ENCODE results near the gene PARD3. TPM values are rescaled to one million over a fixed set of nuclear protein-coding genes. Genes with fewer than 3 reads are reported as not detected.

The PARD3 gene
- total RNA-seq, 3 donors from 2014 or later (not counting 1 experiment from before 2014, with no cell fraction given) = 0.14 to 0.49 (median 0.38) TPM

DNA sequence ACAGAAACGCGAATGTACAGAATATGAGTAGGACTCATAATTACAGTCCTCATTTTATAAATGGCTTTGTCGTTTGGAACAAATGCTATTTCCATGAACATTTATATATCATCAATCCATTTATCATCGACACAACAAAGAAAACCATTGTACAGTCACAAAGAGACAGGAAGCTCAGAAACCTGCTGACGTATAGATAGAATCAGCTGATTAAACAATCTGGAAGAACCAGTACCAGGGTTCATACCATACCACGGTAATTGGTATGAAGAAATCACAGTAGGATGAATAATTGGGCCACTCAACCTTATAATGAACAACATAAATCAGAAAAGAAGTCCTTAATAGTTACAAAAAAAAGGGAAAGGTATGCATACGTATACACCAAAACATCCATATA, 295.0 kb downstream of the PARD3 start:
- H3K4me1 ChIP-seq (ENCODE audit: control insufficient read depth, insufficient read depth, low read length) = no peaks in the 10 kb centered on the region
- 92% methylated on average over 5 of the region's 7 CpGs for WGBS (ENCODE audit: insufficient coverage)
- H3K27ac ChIP-seq (ENCODE audit: low read length) = no peak overlapping the region
- intact Hi-C loops (cut with micrococcal nuclease) = no loop called here
- H3K36me3 ChIP-seq (ENCODE audit: control insufficient read depth, insufficient read depth, low read length) = no peaks in the 10 kb centered on the region
- TF ChIP-seq CTCF (IDR thresholded peaks at IDR 0.05) = no peak
- Mint-ChIP-seq H3K36me3 (no peaks in the 10 kb centered on the region), H3K9me3 (no peaks in the 10 kb centered on the region), H3K4me3 (no peak overlapping the region), H3K27ac (no peak overlapping the region), H3K4me1 (peaks cover 0 to 7% of the 10 kb centered on the region in 2 donors), H3K27me3 (ENCODE audit: low read depth in 2 of 2) (peaks cover 11 to 20% of the 10 kb centered on the region in 2 donors)
- no peaks in the 10 kb centered on the region for H3K27me3 ChIP-seq (ENCODE audit: control insufficient read depth, insufficient read depth, low read length)
- H3K4me3 ChIP-seq (ENCODE audit: low read length) = no peak overlapping the region
- DNase-seq (no peak), ATAC-seq (no peak)
- no peaks in the 10 kb centered on the region for H3K9me3 ChIP-seq (ENCODE audit: control insufficient read depth, insufficient read depth, low read length)

- Mint-ChIP-seq H3K27me3 (ENCODE audit: low read depth in 2 of 2) (peaks cover 9 to 38% of the 10 kb centered on the region in 2 donors), H3K4me3 (no peak overlapping the region), H3K9me3 (no peaks in the 10 kb centered on the region), H3K4me1 (no peaks in the 10 kb centered on the region), H3K27ac (no peak overlapping the region), H3K36me3 (no peaks in the 10 kb centered on the region)
- no peaks in the 10 kb centered on the region for H3K36me3 ChIP-seq (ENCODE audit: control insufficient read depth, insufficient read depth, low read length)
- no peak for TF ChIP-seq CTCF (IDR thresholded peaks at IDR 0.05)
- DNase-seq = no peak
- no peaks in the 10 kb centered on the region for H3K4me1 ChIP-seq (ENCODE audit: control insufficient read depth, insufficient read depth, low read length)
- H3K27ac ChIP-seq (ENCODE audit: low read length) = no peak overlapping the region
- no peaks in the 10 kb centered on the region for H3K27me3 ChIP-seq (ENCODE audit: control insufficient read depth, insufficient read depth, low read length)
- H3K9me3 ChIP-seq (ENCODE audit: control insufficient read depth, insufficient read depth, low read length) = no peaks in the 10 kb centered on the region
- intact Hi-C loops (cut with micrococcal nuclease) = no loop called here
- 96% methylated on average over 4 of the region's 4 CpGs for WGBS (ENCODE audit: insufficient coverage)
- no peak overlapping the region for H3K4me3 ChIP-seq (ENCODE audit: low read length)
- no peak for ATAC-seq
Measured at GRCh38 chr10:34514290-34514689, 300.8 kb downstream of the PARD3 start.

DNA sequence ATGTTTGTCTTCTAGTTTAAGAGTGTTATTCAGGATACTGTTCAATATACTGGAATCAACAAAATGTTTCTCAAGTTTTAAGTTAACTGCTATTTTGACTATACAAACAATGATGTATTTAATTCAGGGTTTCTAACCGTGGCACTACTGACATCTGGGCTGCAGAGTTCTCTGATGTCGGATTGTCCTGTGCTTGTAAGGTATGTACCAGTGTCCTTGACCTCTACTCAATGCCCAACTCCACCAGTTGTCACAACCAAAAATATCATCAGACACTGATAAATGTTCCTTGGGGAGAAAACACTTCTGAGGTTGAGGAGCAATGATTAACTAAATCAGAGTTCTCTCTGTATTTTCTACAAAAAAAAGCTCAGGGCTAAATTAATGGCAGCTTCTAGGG, 301.5 kb downstream of the PARD3 start:
- Mint-ChIP-seq H3K36me3 (no peaks in the 10 kb centered on the region), H3K27ac (no peak overlapping the region), H3K4me3 (no peak overlapping the region), H3K9me3 (no peaks in the 10 kb centered on the region), H3K4me1 (no peaks in the 10 kb centered on the region), H3K27me3 (ENCODE audit: low read depth in 2 of 2) (peaks cover 6 to 38% of the 10 kb centered on the region in 2 donors)
- ATAC-seq = no peak
- Histone ChIP-seq H3K9me3 (ENCODE audit: control insufficient read depth, insufficient read depth, low read length) (no peaks in the 10 kb centered on the region), H3K4me3 (ENCODE audit: low read length) (no peak overlapping the region), H3K36me3 (ENCODE audit: control insufficient read depth, insufficient read depth, low read length) (no peaks in the 10 kb centered on the region), H3K4me1 (ENCODE audit: control insufficient read depth, insufficient read depth, low read length) (no peaks in the 10 kb centered on the region), H3K27ac (ENCODE audit: low read length) (no peak overlapping the region), H3K27me3 (ENCODE audit: control insufficient read depth, insufficient read depth, low read length) (no peaks in the 10 kb centered on the region)
- TF ChIP-seq CTCF (IDR thresholded peaks at IDR 0.05) = no peak
- WGBS (ENCODE audit: insufficient coverage) = 100% methylated on average over 2 of the region's 2 CpGs
- intact Hi-C loops (cut with micrococcal nuclease) = no loop called here
- DNase-seq = no peak

DNA sequence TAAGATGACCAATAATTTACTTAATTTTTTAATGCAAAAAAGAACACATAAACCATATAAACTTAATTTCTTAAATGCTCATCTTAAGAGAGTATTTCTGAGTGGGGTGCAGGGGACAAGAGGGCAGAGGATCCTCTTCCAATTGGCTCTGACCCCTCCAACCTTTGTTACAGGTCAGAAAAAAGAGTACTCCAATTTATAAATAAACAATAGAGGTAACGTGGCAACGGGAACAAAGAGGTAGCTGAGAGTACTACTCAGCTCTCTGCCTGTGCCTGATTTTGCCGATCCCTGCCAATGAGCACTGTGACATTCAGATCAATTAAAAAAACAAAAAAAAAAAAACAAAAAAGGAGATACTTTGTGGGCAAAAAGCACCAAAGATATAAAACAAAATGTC, 307.9 kb downstream of the PARD3 start:
- DNase-seq = no peak
- no peaks in the 10 kb centered on the region for H3K36me3 ChIP-seq (ENCODE audit: control insufficient read depth, insufficient read depth, low read length)
- H3K4me3 Mint-ChIP-seq = no peak overlapping the region
- TF ChIP-seq CTCF (IDR thresholded peaks at IDR 0.05) = no peak
- no peak for ATAC-seq
- no peaks in the 10 kb centered on the region for H3K36me3 Mint-ChIP-seq
- WGBS (ENCODE audit: insufficient coverage) = 100% methylated on average over 3 of the region's 3 CpGs
- no peaks in the 10 kb centered on the region for H3K4me1 Mint-ChIP-seq
- H3K27me3 Mint-ChIP-seq (ENCODE audit: low read depth in 2 of 2) = peaks cover 10 to 27% of the 10 kb centered on the region in 2 donors
- no peak overlapping the region for H3K4me3 ChIP-seq (ENCODE audit: low read length)
- H3K27ac ChIP-seq (ENCODE audit: low read length) = no peak overlapping the region
- H3K9me3 ChIP-seq (ENCODE audit: control insufficient read depth, insufficient read depth, low read length) = no peaks in the 10 kb centered on the region
- intact Hi-C loops (cut with micrococcal nuclease) = no loop called here
- no peaks in the 10 kb centered on the region for H3K4me1 ChIP-seq (ENCODE audit: control insufficient read depth, insufficient read depth, low read length)
- no peaks in the 10 kb centered on the region for H3K27me3 ChIP-seq (ENCODE audit: control insufficient read depth, insufficient read depth, low read length)
- no peaks in the 10 kb centered on the region for H3K9me3 Mint-ChIP-seq
- H3K27ac Mint-ChIP-seq = no peak overlapping the region
